ENCODE measurements around the gene PRKG1. TPM values are rescaled to one million over a fixed set of nuclear protein-coding genes. Genes with fewer than 3 reads are reported as not detected.

The PRKG1 gene
- total and polyA plus RNA-seq, 2 donors (not counting 1 experiment from before 2014, with no cell fraction given) = not detected

GRCh38 chr10:51881213-51881612, 806.9 kb downstream of the PRKG1 start:
- no peak for TF ChIP-seq EZH2 (IDR thresholded peaks at IDR 0.05; ENCODE audit: borderline replicate concordance, insufficient read depth, low read depth, low read length, poor library complexity, severe bottlenecking)
- TF ChIP-seq, protein P1, sequence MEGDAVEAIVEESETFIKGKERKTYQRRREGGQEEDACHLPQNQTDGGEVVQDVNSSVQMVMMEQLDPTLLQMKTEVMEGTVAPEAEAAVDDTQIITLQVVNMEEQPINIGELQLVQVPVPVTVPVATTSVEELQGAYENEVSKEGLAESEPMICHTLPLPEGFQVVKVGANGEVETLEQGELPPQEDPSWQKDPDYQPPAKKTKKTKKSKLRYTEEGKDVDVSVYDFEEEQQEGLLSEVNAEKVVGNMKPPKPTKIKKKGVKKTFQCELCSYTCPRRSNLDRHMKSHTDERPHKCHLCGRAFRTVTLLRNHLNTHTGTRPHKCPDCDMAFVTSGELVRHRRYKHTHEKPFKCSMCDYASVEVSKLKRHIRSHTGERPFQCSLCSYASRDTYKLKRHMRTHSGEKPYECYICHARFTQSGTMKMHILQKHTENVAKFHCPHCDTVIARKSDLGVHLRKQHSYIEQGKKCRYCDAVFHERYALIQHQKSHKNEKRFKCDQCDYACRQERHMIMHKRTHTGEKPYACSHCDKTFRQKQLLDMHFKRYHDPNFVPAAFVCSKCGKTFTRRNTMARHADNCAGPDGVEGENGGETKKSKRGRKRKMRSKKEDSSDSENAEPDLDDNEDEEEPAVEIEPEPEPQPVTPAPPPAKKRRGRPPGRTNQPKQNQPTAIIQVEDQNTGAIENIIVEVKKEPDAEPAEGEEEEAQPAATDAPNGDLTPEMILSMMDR (IDR thresholded peaks at IDR 0.05) = no peak
- Histone ChIP-seq H3K4me2 (replicated peaks; ENCODE audit: low read depth, low read length, poor library complexity, severe bottlenecking) (no peak overlapping the region), H4K20me1 (ENCODE audit: control insufficient read depth, insufficient read depth, low read length, poor library complexity, severe bottlenecking) (no peaks in the 10 kb centered on the region), H3K4me3 (ENCODE audit: control extremely low read depth in 1 of 5, extremely low read depth in 1 of 5, insufficient read depth in 1 of 5, low read depth in 2 of 5, low read length in 4 of 5) (no peak overlapping the region), H3K27ac (ENCODE audit: low read length in 2 of 2) (no peak overlapping the region), H3K9ac (ENCODE audit: low read length) (no peak overlapping the region), H3K79me2 (ENCODE audit: control insufficient read depth, insufficient read depth, low read length) (no peaks in the 10 kb centered on the region), H3K9me3 (ENCODE audit: control extremely low read depth in 1 of 3, control insufficient read depth in 2 of 3, insufficient read depth in 1 of 3, low read length in 2 of 3) (no peaks in the 10 kb centered on the region), H2AFZ (ENCODE audit: insufficient read depth, low read depth, low read length, poor library complexity, severe bottlenecking) (no peak overlapping the region), H3K27me3 (replicated peaks in 1 of 4; ENCODE audit: control extremely low read depth in 1 of 4, control insufficient read depth in 3 of 4, insufficient read depth in 4 of 4, low read length in 3 of 4) (no peaks in the 10 kb centered on the region), H3K36me3 (replicated peaks in 1 of 2; ENCODE audit: control extremely low read depth in 1 of 2, control insufficient read depth in 1 of 2, extremely low read depth in 1 of 2, insufficient read depth in 2 of 2, low read length in 1 of 2) (no peaks in the 10 kb centered on the region), H3K4me1 (ENCODE audit: control insufficient read depth in 2 of 2, insufficient read depth in 2 of 2, low read length in 2 of 2) (no peaks in the 10 kb centered on the region)
- no peak overlapping the region for H3K27ac Mint-ChIP-seq
- ChIA-PET POLR2A (no interaction called here), CTCF (no interaction called here)
- H3K4me3 Mint-ChIP-seq = no peak overlapping the region
- no peaks in the 10 kb centered on the region for H3K9me3 Mint-ChIP-seq (ENCODE audit: insufficient read depth)
- ATAC-seq (ENCODE audit: low read depth) (no peak), DNase-seq (no peak)
- no peaks in the 10 kb centered on the region for H3K27me3 Mint-ChIP-seq
- H3K4me1 Mint-ChIP-seq = no peaks in the 10 kb centered on the region
- intact Hi-C loops (cut with micrococcal nuclease) = no loop called here

DNA sequence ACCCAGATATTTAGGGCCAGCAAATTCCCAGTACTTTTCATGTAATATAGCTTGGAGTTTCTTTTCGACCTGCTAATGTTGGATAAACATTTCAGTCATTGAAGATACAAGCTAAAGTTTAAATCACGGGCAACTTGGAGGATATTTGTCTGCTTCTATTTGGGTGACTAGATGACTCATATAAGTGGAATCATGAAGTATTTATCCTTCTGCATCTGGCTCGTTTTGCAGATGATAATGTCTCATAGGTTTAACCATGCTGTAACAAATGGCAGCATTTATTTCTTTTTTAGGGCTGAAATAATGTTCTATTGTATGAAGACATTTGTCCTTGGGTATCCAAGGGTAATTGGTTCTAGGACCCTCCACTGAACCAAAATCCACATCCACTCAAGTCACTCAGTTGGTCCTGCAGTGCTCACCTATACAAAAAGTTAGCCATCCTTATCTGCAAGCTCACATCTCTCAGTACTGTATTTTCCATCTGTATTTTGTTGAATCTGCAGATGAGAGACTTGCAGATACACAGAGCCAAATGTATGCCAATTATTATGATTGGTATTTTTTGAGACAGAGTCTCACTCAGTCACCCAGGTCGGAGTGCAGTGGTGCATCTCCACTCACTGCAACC, 812.3 kb downstream of the PRKG1 start:
- H3K27me3 ChIP-seq (replicated peaks in 1 of 4; ENCODE audit: control extremely low read depth in 1 of 4, control insufficient read depth in 3 of 4, insufficient read depth in 4 of 4, low read length in 3 of 4) = no peaks in the 10 kb centered on the region
- WGBS (ENCODE audit: insufficient coverage) = 94% methylated on average over 2 of the region's 4 CpGs
- no peak overlapping the region for H3K4me3 ChIP-seq (ENCODE audit: control extremely low read depth in 1 of 5, extremely low read depth in 1 of 5, insufficient read depth in 1 of 5, low read depth in 2 of 5, low read length in 4 of 5)
- no peaks in the 10 kb centered on the region for H3K4me1 ChIP-seq (ENCODE audit: control insufficient read depth in 2 of 2, insufficient read depth in 2 of 2, low read length in 2 of 2)
- ChIA-PET CTCF (no interaction called here), POLR2A (no interaction called here)
- H3K27ac ChIP-seq (ENCODE audit: low read length in 2 of 2) = no peak overlapping the region
- no peak overlapping the region for H3K4me3 Mint-ChIP-seq
- H3K9me3 Mint-ChIP-seq (ENCODE audit: insufficient read depth) = no peaks in the 10 kb centered on the region
- H3K9ac ChIP-seq (ENCODE audit: low read length) = no peak overlapping the region
- no peak for DNase-seq
- intact Hi-C loops (cut with micrococcal nuclease) = no loop called here
- no peaks in the 10 kb centered on the region for H3K79me2 ChIP-seq (ENCODE audit: control insufficient read depth, insufficient read depth, low read length)
- H3K4me1 Mint-ChIP-seq = no peaks in the 10 kb centered on the region
- no peak overlapping the region for H3K4me2 ChIP-seq (replicated peaks; ENCODE audit: low read depth, low read length, poor library complexity, severe bottlenecking)
- H3K9me3 ChIP-seq (ENCODE audit: control extremely low read depth in 1 of 3, control insufficient read depth in 2 of 3, insufficient read depth in 1 of 3, low read length in 2 of 3) = no peaks in the 10 kb centered on the region
- TF ChIP-seq EZH2 (IDR thresholded peaks at IDR 0.05; ENCODE audit: borderline replicate concordance, insufficient read depth, low read depth, low read length, poor library complexity, severe bottlenecking) = no peak
- TF ChIP-seq, protein P1 (IDR thresholded peaks at IDR 0.05) = no peak
- no peaks in the 10 kb centered on the region for H3K27me3 Mint-ChIP-seq
- H3K36me3 ChIP-seq (replicated peaks in 1 of 2; ENCODE audit: control extremely low read depth in 1 of 2, control insufficient read depth in 1 of 2, extremely low read depth in 1 of 2, insufficient read depth in 2 of 2, low read length in 1 of 2) = no peaks in the 10 kb centered on the region
- H4K20me1 ChIP-seq (ENCODE audit: control insufficient read depth, insufficient read depth, low read length, poor library complexity, severe bottlenecking) = no peaks in the 10 kb centered on the region
- no peak overlapping the region for H3K27ac Mint-ChIP-seq
- ATAC-seq (ENCODE audit: low read depth) = no peak
- H2AFZ ChIP-seq (ENCODE audit: insufficient read depth, low read depth, low read length, poor library complexity, severe bottlenecking) = no peak overlapping the region

Data from B cell (primary cell).